ENCODE data around the gene CHRND. TPM values are rescaled to one million over a fixed set of nuclear protein-coding genes. Genes with fewer than 3 reads are reported as not detected.

The CHRND gene
- total RNA-seq, 1 donor from 2014 or later, result not detected

GRCh38 chr2:232534940-232535651, 9.1 kb downstream of the CHRND start:
- H3K27me3 ChIP-seq, result no peaks in the 10 kb centered on the region
- intact Hi-C loops (cut with DNase I), result no loop called here
- H3K4me1 ChIP-seq, result no peaks in the 10 kb centered on the region
- no peak for DNase-seq (ENCODE audit: low spot score in 2 of 2)
- H3K9me3 ChIP-seq, result no peaks in the 10 kb centered on the region
- H3K27ac ChIP-seq, result no peak overlapping the region
- H3K36me3 ChIP-seq, result no peaks in the 10 kb centered on the region
- TF ChIP-seq CTCF (IDR thresholded peaks at IDR 0.05), result no peak
- no peak overlapping the region for H3K4me3 ChIP-seq

GRCh38 chr2:232535761-232536530, 10.0 kb downstream of the CHRND start:
- no peak for DNase-seq (ENCODE audit: low spot score in 2 of 2)
- H3K27me3 ChIP-seq, result no peaks in the 10 kb centered on the region
- intact Hi-C loops (cut with DNase I), result no loop called here

GRCh38 chr2:232537079-232537478, 11.1 kb downstream of the CHRND start:
- Histone ChIP-seq H3K36me3 (no peaks in the 10 kb centered on the region), H3K9me3 (no peaks in the 10 kb centered on the region), H3K4me3 (no peak overlapping the region), H3K27me3 (no peaks in the 10 kb centered on the region), H3K27ac (no peak overlapping the region), H3K4me1 (no peaks in the 10 kb centered on the region)
- peak in 1 of 2 donors; percentile 39 for DNase-seq (ENCODE audit: low spot score in 2 of 2)
- intact Hi-C loops (cut with DNase I), result no loop called here
- TF ChIP-seq CTCF (IDR thresholded peaks at IDR 0.05), result no peak

More at GRCh38 chr2:232535761-232536530, 10.0 kb downstream of the CHRND start:
- no peak for TF ChIP-seq CTCF (IDR thresholded peaks at IDR 0.05)
- no peak overlapping the region for H3K27ac ChIP-seq
- no peaks in the 10 kb centered on the region for H3K4me1 ChIP-seq
- no peaks in the 10 kb centered on the region for H3K9me3 ChIP-seq
- no peaks in the 10 kb centered on the region for H3K36me3 ChIP-seq
- H3K4me3 ChIP-seq, result no peak overlapping the region

GRCh38 chr2:232537499-232537898, 11.5 kb downstream of the CHRND start:
- intact Hi-C loops (cut with DNase I), result no loop called here
- H3K9me3 ChIP-seq, result no peaks in the 10 kb centered on the region
- no peaks in the 10 kb centered on the region for H3K36me3 ChIP-seq
- TF ChIP-seq CTCF (IDR thresholded peaks at IDR 0.05), result no peak
- no peaks in the 10 kb centered on the region for H3K4me1 ChIP-seq
- no peak overlapping the region for H3K27ac ChIP-seq
- no peaks in the 10 kb centered on the region for H3K27me3 ChIP-seq
- H3K4me3 ChIP-seq, result no peak overlapping the region
- DNase-seq (ENCODE audit: low spot score in 2 of 2), result peak in 1 of 2 donors; percentile 33

GRCh38 chr2:232538671-232539070, 12.7 kb downstream of the CHRND start:
- no peak overlapping the region for H3K27ac ChIP-seq
- H3K4me3 ChIP-seq, result no peak overlapping the region
- H3K9me3 ChIP-seq, result no peaks in the 10 kb centered on the region
- intact Hi-C loops (cut with DNase I), result no loop called here
- no peaks in the 10 kb centered on the region for H3K36me3 ChIP-seq
- DNase-seq (ENCODE audit: low spot score in 2 of 2), result peak in 1 of 2 donors; percentile 55
- no peaks in the 10 kb centered on the region for H3K27me3 ChIP-seq
- H3K4me1 ChIP-seq, result no peaks in the 10 kb centered on the region
- no peak for TF ChIP-seq CTCF (IDR thresholded peaks at IDR 0.05)

All from ascending aorta (tissue), 2 donors.